GM21360 (cell line): ENCODE measurements around the gene SMCR8.
"Not testable (repeated sequence)": the region's sequence is repeated elsewhere in the genome, so short reads cannot be mapped to it uniquely, and the experiment has no call there.

Source experiments
- ATAC-seq: cut with Tn5 transposase; IDR thresholded peaks from one replicate; pipeline ENCODE4 v1.9.1; 2021; ENCODE audit warnings: mild to moderate bottlenecking, moderate library complexity; ENCODE audit not compliant: unreplicated experiment

SMCR8 gene

DNA sequence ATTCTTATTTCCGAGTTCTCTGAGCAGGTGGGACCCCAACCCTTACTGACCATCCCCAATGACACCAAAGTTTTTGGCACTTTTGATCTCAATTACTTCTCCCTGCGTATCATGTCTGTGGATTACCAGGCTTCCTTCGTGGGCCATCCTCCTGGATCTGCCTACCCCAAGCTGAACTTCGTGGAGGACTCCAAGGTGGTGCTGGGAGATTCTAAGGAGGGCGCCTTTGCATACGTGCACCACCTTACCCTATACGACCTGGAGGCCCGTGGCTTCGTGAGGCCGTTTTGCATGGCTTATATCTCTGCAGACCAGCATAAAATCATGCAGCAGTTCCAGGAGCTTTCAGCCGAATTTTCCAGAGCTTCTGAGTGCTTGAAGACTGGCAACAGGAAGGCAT, 868 bp downstream of the SMCR8 start:
- ATAC-seq, result no peak

DNA sequence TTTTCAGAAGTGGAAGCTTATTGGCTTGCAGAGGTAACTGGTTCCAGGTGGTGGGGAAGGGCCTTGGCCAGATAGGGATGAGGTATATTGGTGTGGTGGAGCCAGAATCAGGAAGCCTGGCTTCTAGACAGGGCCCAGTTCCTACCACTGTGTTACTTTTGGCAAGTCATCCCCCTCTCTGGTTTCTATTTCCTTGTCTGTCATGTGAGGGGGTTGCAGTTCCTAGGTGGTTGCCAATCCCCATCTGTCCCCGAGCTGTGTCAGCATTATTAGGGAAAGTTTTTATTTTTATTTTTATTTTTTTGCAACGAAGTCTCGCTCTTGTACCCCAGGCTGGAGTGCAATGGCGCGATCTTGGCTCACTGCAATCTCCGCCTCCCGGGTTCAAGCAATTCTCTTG, 3.0 kb downstream of the SMCR8 start:
- ATAC-seq, result no peak

DNA sequence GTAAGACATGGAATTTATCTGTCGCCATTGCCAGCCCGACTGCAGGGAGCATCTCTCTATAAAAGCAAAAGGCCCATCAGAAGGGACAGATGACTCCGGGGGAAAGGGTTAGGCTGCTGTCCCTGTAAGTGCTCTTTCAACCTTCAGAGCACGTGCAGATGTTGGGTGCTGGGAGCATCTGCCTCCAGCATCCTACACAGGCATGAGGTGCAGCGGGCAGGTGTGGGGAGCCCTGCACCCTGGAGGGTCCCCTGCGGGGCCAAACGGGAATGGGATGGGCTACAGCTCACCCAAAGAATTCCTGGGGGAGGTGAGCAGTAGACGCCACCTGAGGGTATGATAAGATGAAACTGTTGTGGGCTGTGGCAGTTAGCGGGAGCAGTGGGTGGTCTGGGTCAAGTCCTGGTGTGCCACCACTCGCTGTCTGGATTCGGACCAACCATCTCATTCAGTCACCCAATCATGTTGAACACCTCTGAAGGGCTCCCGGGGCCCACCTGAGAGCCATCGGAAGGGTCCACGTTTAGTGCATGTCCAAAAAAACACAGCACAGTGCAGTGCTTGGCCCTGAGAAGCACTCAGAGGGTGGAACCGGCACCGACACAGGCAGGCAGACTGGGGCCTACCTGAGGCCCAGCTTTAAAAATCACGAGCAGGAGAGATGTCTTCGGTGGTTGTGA, 3.8 kb downstream of the SMCR8 start:
- ATAC-seq, result no peak

DNA sequence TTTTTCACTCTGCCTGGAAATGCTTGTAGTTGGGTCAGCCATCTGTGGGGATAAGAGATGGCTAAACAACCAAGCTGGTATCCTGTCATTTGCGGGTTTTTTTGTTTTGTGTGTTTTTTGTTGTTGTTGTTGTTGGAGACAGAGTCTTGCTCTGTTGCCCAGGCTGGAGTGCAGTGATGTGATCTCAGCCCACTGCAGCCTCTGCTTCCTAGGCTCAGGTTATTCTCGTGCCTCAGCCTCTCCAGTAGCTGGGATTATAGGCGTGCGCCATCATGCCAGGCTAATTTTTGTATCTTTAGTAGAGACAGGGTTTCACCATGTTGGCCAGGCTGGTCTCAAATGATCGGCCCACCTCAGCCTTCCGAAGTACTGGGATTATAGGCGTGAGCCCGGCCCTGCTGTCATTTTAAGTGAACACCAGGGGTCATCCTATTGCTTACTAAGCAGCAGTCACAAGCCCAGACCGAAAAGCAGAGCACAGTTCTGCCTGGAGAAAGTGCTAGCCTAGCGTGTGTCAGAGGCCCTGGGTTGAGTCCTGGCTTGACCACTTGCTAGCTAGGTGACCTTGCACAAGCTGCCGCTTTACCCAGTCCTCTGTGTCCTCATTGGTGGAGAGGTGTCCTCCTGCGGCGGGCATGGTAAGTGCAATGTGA, 4.6 kb downstream of the SMCR8 start:
- ATAC-seq, result no peak

DNA sequence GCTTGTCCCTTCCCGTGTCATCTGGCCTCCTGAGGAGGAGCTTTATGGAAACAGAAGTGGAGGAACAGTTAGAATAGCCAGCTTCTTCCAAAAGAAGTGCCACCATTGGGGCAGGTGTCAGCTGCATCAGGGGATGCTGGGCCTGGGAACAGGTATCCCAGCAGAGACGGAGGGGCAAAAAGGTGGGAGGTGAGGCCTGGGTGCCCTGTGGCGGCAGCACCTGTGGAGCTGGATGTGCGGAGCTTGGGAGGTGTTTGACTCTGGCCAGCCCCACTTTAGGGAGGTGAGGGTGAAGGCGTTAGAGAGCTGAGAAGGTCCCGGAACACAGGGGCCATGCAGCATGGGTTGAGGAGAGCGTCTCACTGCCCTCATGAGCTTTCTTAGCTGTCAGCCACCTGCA, 5.2 kb downstream of the SMCR8 start:
- ATAC-seq, result no peak

DNA sequence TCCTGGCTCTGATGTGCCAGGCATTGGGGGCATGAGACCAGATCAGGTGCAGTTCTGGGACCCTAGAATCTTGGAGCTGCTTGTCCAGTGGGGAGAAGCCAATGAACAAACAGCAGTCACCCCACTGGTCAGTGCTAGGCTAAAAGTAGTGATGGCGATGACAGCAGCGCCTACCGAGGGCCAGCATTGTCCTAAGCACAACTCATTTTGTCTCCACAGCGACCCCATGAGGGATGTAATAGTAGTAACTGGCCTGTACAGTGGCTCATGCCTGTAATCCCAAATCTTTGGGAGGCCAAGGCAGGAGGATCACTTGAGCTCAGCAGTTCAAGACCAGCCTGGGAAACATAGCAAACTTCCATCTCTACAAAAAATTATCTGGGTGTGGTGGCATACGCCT, 6.2 kb downstream of the SMCR8 start:
- no peak for ATAC-seq

DNA sequence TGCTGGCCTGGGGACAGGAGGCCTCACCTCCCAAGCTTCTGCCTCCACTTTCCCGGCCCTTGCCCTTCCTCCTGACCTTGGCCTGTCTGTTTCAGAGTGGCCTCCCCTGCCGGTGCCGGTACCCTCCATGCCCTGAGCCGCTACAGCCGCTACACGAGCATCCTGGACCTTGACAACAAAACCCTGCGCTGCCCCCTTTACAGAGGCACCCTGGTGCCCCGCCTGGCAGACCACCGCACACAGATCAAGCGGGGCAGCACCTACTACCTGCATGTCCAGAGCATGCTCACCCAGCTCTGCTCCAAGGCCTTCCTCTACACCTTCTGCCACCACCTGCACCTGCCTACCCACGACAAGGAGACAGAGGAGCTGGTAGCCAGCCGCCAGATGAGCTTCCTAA, 7.4 kb downstream of the SMCR8 start:
- no peak for ATAC-seq

DNA sequence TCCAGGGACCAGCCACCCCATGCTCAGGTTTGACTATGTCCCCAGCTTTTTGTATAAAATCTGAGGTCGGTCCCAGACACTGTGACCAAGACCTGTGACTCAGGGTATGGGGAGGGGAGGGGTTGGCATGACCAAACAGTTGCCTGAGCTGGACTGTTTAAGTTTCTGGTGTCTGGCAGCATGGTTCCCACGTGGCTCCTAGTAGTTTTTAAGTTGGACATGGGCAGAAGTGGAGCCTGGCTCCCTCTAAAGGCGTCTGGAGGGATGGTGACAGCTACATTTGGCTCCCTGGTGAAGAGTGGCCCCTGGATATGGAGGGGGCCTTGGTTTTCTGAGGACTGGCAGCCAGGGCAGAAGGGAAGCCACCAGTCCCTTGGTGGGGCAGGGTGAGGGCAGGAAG, 7.9 kb downstream of the SMCR8 start:
- ATAC-seq, result no peak

DNA sequence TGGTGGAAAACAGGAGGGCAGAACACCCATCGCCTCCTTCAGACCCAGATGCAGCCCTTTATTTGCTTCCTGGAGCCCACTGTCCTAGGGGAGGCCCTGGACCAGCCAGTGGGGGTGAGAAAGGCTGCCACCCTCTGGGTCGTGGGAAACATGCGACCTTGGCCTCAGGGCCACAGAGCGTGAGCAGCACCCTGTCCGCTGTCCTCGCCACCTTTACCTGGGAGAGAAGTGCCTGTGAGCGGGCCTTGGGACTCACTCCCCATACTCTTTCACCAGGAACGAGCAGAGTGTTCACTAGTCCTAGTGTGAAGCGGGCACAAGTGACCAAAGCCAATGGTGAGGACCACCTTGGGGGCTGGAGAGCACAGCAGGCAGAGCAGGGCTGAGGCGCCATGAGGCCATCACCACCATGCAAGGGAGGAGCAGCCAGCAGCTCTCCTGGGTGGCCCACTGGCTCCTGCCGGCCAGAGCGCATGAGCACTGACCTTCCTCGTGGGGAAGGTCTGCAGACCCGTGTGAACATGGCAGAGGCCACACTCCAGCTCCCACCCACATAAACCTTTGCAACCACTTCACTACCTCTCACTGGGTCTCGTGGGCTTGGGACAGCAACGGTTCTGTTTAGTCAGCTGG, 8.5 kb downstream of the SMCR8 start:
- no peak for ATAC-seq

DNA sequence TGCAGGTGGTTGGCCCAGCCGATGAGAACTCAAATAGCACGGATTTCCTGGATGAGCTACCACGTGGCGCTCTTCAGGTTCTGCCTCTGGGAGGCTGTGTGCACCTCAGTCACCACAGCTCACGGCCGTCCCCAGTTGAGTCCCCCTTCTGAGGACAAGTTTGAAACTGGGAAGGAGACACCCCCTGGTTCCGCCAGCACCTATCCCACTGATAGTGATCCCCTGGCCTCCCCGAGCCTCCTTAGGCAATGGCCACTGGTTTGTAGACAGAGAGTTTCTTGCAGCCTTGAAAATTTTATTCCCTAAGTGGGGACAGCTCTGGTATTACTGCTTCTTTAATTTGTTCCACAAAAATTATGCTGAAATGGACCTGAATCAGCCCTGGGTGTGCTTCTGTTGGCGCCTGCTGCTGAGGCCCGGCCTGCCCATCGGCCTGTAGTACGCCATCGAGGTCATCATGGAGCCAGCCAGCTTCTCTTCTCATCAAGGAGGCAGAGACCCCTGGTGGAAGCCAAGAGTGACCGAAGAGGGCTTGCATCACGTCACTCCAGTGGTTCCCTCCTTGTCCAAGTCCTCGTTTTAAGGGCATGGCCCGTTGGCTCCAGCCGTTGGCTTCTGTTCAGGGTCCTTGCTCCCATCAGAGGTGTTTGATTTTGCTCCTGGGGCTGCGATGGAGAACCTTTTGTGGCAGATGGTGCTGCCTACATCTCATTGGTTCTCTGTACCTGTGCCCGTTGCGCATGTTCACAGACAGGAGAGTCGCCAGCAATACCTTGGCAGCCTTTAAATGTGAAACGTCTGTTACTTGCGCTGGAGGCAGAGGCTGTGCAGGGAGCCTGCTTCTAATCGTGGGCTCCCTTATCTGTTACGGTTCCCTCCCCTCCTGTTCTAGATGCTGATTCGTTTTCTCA, 9.3 kb downstream of the SMCR8 start:
- no peak for ATAC-seq

DNA sequence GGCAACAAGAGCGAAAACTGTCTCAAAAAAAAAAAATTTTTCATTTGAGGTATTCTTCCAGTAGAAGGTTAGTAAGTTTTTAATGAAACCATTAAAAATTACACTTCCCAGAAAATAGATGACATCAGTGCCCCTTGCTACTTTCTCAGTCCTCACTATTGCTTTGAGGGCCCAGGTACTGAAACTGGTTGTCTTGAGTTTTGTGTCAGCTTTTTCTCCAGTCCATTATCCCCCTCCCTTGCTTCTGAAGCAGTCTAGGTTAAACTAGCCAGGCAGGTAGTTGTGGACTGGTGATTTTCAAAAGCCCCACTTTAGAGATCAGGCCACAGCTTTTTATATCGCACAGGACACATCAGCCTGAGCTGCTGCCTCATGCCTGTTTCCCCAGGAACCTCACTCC, 10.9 kb downstream of the SMCR8 start:
- ATAC-seq, result no peak

DNA sequence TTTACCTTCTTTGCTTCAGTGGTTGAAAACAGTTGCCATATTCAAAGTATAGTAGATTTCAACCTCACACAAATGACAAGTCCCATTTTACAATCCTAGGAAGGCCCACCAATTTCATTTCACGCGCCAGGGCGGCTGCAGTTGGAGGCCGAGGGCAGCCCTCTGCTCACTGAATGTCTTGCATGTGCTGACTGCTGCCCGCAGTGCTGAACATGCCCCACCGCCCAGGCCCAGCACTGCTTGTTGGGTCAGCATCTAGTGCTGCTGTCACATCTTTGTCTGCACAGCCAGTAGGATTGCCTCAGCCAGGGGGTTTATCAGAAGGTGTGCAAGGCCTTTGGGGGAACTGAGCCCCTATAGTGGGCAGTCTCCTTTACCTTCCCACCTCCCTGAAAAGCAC, 11.5 kb downstream of the SMCR8 start:
- no peak for ATAC-seq

DNA sequence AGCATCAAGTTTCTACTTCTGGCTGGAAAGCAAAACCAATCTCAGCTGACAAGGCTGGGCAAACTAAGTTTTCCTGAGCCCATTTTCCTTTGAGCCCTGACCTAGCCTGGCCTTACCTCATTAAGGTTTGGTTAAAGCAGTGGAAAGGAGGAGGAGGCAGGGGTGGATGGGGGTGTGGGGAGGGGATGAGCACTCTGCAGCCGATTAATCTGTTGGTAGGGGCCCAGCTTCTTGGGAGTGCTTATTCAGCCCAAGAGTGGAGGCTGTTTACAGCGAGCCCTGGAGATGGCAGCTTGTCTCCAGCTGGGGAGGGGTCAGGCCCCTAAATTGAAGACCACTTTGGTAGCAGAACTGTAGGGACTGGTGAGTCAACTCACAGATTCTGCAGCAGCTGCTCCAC, 12.0 kb downstream of the SMCR8 start:
- ATAC-seq, result no peak

DNA sequence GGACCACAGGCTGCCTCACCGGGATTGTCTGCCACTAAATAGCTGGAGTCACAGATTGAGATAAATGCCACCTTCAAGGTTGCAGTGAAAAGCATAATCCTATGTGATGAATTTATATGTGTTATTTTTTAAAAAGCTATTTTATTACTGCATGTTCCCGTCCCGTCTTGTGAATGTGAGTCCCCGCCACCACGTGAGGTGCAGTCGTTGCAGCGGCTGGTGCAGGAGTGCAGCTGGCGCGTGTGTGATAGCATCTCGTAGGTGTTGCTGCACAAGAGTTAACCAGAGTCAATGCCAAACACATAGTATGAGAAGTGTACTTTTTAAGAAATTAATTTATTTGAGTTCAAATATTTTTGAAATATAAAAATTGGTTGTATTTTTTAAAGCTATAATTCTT, 12.5 kb downstream of the SMCR8 start:
- no peak for ATAC-seq

DNA sequence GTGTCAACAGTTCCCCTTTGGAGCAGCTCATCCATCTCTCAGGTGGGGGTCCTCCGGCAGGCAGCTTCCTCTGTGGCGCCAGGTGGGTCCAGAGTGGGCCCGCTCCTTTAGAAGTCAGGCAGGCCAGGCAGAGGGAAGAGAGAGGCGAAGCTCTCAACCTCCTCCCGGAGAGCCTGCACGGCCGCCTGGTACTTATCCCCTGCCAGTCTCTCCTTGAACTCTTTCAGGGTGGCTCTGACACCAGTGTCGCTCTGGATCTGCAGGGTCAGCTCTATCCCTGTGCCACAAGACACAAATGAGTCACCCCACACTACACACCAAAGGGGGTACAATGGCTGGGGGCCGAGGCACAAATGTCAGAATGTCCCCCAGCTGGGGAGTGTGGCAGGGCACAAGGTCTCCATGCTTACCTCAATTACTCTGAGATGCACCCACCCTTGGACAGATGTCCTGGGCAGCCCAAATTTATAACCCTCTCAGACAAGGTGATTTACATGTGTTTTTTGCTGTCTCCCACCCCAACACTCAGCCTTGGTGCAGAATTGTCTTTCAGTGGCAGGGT, 13.6 kb downstream of the SMCR8 start:
- no peak for ATAC-seq

DNA sequence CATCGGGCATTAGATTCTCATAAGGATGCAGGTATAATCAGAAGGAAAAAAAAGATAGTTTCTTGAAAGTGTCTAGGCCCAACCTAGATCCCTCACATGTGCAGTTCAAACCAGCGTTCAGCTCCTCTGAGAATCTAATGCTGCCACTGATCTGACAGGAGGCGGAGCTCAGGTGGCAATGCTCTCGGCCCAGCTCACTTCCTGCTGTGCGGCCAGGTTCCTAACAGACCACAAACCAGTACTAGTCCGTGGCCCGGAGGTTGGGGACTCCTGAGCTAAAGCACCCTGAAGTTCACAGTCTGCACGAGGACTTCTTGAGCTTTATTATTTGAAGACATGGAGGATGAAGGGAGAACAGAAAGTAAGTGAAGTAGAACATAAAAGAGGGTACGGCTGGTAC, 16.8 kb downstream of the SMCR8 start:
- no peak for ATAC-seq

DNA sequence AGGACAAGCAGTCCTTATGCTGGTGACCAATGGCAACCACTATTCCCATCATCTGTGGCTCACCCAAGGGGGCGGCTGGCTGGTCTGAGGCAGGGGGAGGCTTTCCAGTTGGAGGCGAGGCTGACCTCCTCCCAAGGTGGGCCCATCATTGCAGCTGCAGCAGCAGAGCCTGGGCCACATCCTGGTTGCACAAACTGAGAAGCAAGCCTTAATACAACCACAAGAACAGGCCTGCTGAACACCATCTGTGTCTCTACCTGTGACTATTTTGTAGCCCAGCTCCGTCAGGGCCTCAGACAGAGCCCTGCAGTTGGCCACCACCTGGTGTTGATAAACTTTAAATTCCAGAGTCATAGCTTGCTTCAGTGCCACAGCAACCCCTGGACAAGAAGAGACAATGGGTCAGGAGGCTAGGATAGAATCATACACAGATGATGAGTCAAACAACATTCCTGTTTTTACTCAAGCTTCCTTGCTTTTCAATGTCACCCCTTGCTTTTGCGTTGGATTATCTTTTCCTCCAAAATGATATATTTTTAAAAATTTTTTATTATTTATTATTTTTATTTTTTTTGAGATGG, 17.9 kb downstream of the SMCR8 start:
- ATAC-seq, result no peak

DNA sequence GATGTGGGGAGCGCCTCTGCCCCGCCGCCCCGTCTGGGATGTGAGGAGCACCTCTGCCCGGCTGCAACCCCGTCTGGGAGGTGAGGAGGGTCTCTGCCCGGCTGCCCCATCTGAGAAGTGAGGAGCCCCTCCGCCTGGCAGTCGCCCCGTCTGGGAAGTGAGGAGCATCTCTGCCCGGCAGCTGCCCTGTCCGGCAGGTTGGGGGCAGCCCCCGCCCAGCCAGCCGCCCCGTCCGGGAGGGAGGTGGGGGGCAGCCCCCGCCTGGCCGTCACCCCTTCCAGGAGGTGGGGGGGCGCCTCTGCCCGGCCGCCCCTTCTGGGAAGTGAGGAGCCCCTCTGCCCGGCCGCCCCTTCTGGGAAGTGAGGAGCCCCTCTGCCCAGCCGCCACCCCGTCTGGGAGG, 23.1 kb downstream of the SMCR8 start:
- not testable (repeated sequence) for ATAC-seq

DNA sequence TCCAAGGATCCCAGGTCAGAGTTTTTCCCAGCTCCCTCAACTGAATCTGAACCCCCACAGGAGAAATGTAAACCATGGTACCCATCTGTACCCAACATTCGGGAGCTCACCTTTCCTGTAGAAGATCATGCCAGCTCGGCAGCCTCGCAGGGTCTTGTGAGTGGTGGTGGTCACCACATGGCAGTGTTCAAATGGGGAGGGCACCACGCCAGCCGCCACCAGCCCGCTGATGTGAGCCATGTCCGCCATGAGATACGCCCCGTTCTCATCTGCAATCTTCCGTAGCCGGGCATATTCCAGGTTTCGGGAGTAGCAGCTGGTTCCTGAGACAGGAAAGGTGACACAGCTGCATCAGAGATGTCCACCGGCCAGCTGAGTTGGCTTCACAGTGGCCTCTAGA, 24.8 kb downstream of the SMCR8 start:
- ATAC-seq, result no peak

DNA sequence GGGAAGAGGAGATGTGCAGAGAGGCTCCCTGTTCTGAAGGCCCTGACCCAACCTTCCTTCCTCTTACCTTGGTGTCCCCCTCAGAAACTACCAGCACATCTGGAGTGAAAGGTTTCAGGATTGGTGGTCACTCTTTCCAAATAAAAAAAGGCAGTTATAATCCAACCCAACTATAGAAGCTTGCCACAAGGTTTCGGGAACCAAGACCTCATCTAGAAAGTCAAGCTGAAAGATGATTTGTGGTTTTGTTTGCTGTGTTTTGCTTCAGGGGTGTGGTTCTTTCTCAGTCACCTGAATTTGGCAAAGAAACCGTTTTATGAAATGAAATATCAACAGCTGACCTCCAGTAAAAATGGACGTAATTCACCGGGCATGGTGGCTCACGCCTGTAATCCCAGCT, 28.9 kb downstream of the SMCR8 start:
- no peak for ATAC-seq

DNA sequence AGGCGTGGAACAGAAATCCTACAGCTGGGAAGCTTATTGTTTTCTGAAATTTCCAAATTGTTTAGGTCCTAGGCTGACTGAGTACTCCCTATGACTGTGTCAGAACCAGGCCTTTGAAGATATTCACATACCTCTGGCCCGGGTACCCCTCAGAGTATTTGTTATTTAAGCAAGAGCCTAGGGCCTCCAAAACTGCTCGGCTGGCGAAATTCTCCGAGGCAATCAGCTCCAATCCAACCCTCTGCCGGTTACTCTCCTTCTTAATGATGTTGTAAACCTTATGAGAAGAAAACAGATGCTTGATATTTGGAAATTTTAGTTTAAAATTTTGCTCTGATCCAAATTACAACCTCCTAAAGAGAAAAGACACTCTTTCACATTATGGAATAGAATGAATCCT, 38.4 kb downstream of the SMCR8 start:
- ATAC-seq, result no peak
